LNCAP (cell line): ENCODE results near the gene GTF2F1.

Experiments
- TF ChIP-seq, protein P1 (sequence below): fragments of 450-650 bp; IDR thresholded peaks from 2 replicates; pipeline ENCODE4 v1.5.1; 2017; ENCODE audit warnings: mild to moderate bottlenecking

Gene GTF2F1

DNA sequence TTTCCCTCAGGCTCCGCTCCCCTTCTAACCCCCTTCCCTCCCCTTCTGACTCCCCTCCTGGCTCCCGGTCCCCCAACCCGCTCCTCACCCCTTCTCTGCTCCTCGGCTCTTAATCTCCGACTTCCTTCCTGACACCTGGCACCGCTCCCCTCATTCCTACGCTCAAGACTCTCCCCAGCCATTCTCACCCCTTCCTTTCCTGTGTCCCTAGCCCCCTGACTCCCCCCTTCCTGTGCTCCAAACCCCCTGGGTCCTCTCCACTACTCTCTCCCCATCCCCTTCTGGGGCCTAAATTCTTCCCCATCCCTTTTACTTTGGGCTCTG, 31.0 kb downstream of the GTF2F1 start:
- TF ChIP-seq, protein P1, sequence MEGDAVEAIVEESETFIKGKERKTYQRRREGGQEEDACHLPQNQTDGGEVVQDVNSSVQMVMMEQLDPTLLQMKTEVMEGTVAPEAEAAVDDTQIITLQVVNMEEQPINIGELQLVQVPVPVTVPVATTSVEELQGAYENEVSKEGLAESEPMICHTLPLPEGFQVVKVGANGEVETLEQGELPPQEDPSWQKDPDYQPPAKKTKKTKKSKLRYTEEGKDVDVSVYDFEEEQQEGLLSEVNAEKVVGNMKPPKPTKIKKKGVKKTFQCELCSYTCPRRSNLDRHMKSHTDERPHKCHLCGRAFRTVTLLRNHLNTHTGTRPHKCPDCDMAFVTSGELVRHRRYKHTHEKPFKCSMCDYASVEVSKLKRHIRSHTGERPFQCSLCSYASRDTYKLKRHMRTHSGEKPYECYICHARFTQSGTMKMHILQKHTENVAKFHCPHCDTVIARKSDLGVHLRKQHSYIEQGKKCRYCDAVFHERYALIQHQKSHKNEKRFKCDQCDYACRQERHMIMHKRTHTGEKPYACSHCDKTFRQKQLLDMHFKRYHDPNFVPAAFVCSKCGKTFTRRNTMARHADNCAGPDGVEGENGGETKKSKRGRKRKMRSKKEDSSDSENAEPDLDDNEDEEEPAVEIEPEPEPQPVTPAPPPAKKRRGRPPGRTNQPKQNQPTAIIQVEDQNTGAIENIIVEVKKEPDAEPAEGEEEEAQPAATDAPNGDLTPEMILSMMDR = no peak

DNA sequence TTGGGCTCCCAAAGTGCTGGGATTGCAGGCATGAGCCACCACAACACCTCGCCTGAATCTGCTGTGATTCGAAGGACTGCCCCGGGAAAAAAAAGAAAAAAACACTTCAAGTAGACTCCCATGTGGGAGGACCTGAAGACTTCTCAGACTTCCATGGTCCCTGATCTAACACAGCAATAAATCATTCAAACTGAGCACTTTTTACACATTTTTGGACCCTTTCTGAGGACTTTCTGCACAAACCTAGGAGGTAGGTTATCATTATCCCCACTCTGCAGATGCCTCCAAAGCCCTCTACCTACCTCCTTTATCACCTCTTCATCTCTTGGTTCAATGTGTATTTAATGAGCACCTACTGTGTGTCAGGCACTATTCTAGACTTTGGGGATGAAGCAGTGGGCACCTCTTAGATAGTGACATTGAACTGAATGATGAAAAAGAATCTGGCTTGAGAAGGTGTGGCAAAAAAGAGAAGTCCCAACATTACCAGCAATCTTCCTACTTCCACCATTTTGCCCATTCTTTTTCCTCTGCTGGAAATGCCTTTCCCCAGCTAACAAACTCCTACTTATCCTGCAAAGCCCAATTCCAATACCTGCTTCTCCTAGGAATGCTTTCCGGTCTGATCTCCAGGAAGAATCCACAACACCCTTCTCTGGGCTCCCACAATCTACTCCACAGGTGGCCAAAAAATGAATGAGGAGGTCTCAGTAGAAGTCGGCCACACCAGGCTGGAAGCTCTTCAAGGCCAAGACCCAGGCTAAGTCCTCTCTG, 33.2 kb downstream of the GTF2F1 start:
- TF ChIP-seq, protein P1 = no peak

DNA sequence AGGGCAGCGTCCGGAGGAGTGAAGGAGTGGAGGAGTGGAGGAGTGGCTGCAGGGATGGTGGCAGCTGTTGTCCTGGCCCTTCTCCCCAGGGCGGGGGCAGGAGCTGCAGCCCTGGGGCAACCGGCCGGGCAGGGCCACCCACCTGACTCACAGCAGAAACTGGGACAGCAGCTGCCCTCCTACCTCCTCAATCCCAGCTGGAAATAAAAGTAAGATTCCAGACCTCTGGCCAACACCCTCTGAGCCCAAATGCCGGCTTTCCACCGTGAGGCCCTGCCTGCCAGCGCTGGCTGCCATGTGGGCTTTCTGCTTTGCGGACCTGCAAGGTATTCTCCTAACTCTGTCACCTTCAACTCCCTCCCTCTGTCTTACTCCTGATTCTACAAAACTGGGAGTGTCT, 35.0 kb downstream of the GTF2F1 start:
- TF ChIP-seq, protein P1 = no peak

DNA sequence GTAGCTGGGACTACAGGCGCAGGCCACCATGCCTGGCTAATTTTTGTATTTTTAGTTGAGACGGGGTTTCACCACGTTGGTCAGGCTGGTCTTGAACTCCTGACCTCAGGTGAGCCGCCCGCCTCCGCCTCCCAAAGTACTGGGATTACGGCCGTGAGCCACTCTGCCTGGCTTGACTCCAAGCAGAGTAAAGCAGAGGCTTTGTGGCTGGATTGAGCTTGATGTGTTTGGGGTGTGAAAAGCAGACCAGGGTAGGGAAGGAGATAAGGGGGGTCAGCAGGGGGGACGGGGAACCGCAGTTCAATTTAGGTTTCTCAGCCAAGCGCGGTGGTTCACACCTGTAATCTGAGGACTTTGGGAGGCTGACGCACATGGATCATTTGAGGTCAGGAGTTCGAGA, 35.8 kb downstream of the GTF2F1 start:
- TF ChIP-seq, protein P1 = no peak

DNA sequence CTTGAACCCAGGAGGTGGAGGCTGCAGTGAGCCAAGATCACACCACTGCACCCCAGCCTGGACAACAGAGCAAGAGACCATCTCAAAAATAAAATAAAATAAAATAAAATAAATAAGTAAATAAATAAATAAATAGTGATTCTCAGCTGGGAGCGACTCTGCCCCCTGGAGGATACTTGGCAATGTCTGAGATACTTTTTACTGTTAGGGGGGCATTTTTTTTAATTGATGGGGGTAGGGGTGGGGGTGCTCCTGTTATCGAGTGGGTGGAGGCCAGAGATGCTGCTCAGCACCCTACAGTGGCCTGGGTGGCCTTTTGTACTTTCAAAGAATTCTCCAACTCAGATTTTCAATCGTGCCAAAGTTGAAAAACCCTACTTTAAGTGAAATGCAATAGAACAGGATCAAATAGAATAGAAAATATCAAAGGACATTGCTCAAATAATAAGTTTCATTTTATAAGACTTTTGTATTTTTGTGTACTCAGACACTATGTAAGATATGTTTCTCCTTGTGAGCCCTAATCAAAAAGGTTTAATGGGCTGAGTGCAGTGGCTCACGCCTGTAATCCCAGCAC, 38.8 kb downstream of the GTF2F1 start:
- TF ChIP-seq, protein P1 = peak; percentile 43

DNA sequence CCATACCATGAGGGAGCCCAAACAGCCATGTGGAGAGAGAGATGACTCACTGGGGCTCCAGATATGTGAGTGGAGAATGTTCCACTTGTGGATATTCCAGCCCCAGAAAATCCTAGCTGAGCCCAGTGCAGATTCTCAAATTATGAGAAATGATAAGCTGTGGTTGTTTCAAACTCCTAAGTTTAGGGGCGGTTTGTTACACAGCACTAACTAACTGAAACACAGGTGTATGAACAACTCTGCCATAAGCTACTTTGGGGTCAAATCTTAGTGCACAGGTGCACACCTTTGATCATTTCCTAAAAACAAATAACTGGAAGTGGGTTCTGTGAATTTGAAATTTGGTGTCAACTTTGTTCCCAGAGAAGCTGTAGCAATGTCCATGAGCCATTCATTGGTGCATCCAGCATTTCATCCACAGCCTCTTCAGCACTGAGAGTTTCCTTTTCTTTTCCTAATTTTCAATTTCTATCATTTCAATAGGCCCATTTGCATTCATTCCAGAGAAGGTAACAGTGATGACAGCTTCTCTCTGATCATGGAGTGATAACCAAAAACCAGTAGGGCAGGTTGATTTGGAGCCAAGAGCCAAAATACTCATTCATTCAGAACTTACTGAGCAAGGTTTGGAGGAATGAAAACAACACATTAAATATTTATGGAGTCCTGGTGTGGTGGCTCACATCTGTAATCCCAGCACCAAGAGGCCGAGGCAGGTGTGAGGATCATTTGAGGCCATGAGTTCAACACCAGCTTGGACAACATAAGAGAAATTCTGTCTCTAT, 40.4 kb downstream of the GTF2F1 start:
- TF ChIP-seq, protein P1 = no peak

DNA sequence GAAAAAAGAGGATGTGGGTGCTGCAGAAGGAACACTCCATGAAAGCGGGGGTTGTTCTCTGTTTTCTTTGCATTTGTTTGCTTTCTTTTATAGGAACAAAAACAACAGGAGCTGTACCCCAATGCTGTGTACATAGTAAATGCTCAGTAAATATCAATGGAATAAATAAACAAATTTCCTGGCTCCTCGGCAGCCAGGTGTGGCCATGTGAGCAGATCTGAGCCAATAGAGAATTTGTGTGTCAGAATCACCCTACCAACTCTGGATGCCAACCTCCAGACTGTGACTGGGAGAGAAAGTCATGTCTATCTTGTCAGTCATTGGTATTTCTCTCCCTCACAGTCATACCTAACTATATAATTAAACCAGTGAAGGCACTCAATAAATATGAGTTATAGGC, 42.3 kb downstream of the GTF2F1 start:
- TF ChIP-seq, protein P1 = no peak
